Measurements from ENCODE around the gene HK1.

Gene HK1

GRCh38 chr10:69345402-69345801, 67.1 kb downstream of the HK1 start:
- H3K9ac ChIP-seq (ENCODE audit: low read depth, low read length, poor library complexity) = no peak overlapping the region
- no peak for DNase-seq (ENCODE audit: low spot score)
- H2BK15ac ChIP-seq (ENCODE audit: low read length) = no peak overlapping the region
- peak overlapping the region; percentile 70 for H3K23ac ChIP-seq (ENCODE audit: low read depth, low read length, poor library complexity)
- H3K4ac ChIP-seq (ENCODE audit: low read length) = no peak overlapping the region
- no peak overlapping the region for H3K14ac ChIP-seq (ENCODE audit: low read length)
- no peaks in the 10 kb centered on the region for H3K27me3 ChIP-seq (ENCODE audit: control insufficient read depth in 3 of 3, insufficient read depth in 3 of 3, low read depth in 1 of 3, low read length in 3 of 3)
- H4K8ac ChIP-seq (ENCODE audit: low read depth, low read length) = no peak overlapping the region
- H3K27ac ChIP-seq (replicated peaks; ENCODE audit: low read length) = no peak overlapping the region
- H2AFZ ChIP-seq (ENCODE audit: low read length) = no peak overlapping the region
- no peak overlapping the region for H3K4me2 ChIP-seq (ENCODE audit: insufficient read depth, low read length, poor library complexity, severe bottlenecking)
- no peak overlapping the region for H2BK120ac ChIP-seq (ENCODE audit: low read depth, low read length)
- H3K4me3 ChIP-seq (ENCODE audit: low read length in 2 of 2) = peak overlapping the region in 1 of 2 donors; percentile 49
- H2BK12ac ChIP-seq (ENCODE audit: low read length) = no peak overlapping the region
- peaks cover 1 to 5% of the 10 kb centered on the region in 2 donors for H3K4me1 ChIP-seq (ENCODE audit: control insufficient read depth in 2 of 2, insufficient read depth in 1 of 2, low read depth in 1 of 2, low read length in 2 of 2)
- H3K18ac ChIP-seq (ENCODE audit: low read length) = no peak overlapping the region
- peaks cover 3% of the 10 kb centered on the region for H3K79me1 ChIP-seq (ENCODE audit: low read depth, low read length)
- no peak overlapping the region for H2BK5ac ChIP-seq (ENCODE audit: low read length)
- H3K36me3 ChIP-seq (replicated peaks in 1 of 2; ENCODE audit: control insufficient read depth in 2 of 2, insufficient read depth in 2 of 2, low read length in 2 of 2) = peaks cover 0 to 11% of the 10 kb centered on the region in 2 donors
- H2AK5ac ChIP-seq (ENCODE audit: low read depth, low read length) = no peak overlapping the region
- H3K9me3 ChIP-seq (replicated peaks in 1 of 2; ENCODE audit: control insufficient read depth in 2 of 2, insufficient read depth in 1 of 2, low read depth in 1 of 2, low read length in 2 of 2) = no peaks in the 10 kb centered on the region
- WGBS, 2 donors (ENCODE audit: extremely low coverage in 2 of 2, insufficient read length in 2 of 2, insufficient replicate concordance in 1 of 2) = no CpG with 5 or more reads among the region's 2 CpGs
- H4K91ac ChIP-seq (ENCODE audit: low read depth, low read length, poor library complexity) = no peak overlapping the region

GRCh38 chr10:69345890-69346474, 67.7 kb downstream of the HK1 start:
- Histone ChIP-seq H3K4me2 (ENCODE audit: insufficient read depth, low read length, poor library complexity, severe bottlenecking) (no peak overlapping the region), H3K79me1 (ENCODE audit: low read depth, low read length) (peaks cover 3% of the 10 kb centered on the region), H2BK12ac (ENCODE audit: low read length) (no peak overlapping the region), H3K18ac (ENCODE audit: low read length) (no peak overlapping the region), H3K9ac (ENCODE audit: low read depth, low read length, poor library complexity) (no peak overlapping the region), H2AFZ (ENCODE audit: low read length) (no peak overlapping the region), H2BK5ac (ENCODE audit: low read length) (no peak overlapping the region), H4K8ac (ENCODE audit: low read depth, low read length) (no peak overlapping the region), H3K4me1 (ENCODE audit: control insufficient read depth in 2 of 2, insufficient read depth in 1 of 2, low read depth in 1 of 2, low read length in 2 of 2) (peaks cover 1 to 5% of the 10 kb centered on the region in 2 donors), H2AK5ac (ENCODE audit: low read depth, low read length) (no peak overlapping the region), H3K14ac (ENCODE audit: low read length) (no peak overlapping the region), H3K27ac (replicated peaks; ENCODE audit: low read length) (no peak overlapping the region), H2BK15ac (ENCODE audit: low read length) (no peak overlapping the region), H3K23ac (ENCODE audit: low read depth, low read length, poor library complexity) (no peak overlapping the region), H3K4me3 (ENCODE audit: low read length in 2 of 2) (no peak overlapping the region), H3K36me3 (replicated peaks in 1 of 2; ENCODE audit: control insufficient read depth in 2 of 2, insufficient read depth in 2 of 2, low read length in 2 of 2) (peaks cover 0 to 11% of the 10 kb centered on the region in 2 donors), H2BK120ac (ENCODE audit: low read depth, low read length) (no peak overlapping the region), H3K9me3 (replicated peaks in 1 of 2; ENCODE audit: control insufficient read depth in 2 of 2, insufficient read depth in 1 of 2, low read depth in 1 of 2, low read length in 2 of 2) (no peaks in the 10 kb centered on the region), H4K91ac (ENCODE audit: low read depth, low read length, poor library complexity) (no peak overlapping the region), H3K27me3 (ENCODE audit: control insufficient read depth in 3 of 3, insufficient read depth in 3 of 3, low read depth in 1 of 3, low read length in 3 of 3) (no peaks in the 10 kb centered on the region), H3K4ac (ENCODE audit: low read length) (no peak overlapping the region)
- no CpG with 5 or more reads among the region's 8 CpGs for WGBS, 2 donors (ENCODE audit: extremely low coverage in 2 of 2, insufficient read length in 2 of 2, insufficient replicate concordance in 1 of 2)
- no peak for DNase-seq (ENCODE audit: low spot score)

- no peak overlapping the region for H3K4ac ChIP-seq (ENCODE audit: low read length)
- H3K9ac ChIP-seq (ENCODE audit: low read depth, low read length, poor library complexity) = no peak overlapping the region
- no peak overlapping the region for H2BK120ac ChIP-seq (ENCODE audit: low read depth, low read length)
- peaks cover 0 to 11% of the 10 kb centered on the region in 2 donors for H3K36me3 ChIP-seq (replicated peaks in 1 of 2; ENCODE audit: control insufficient read depth in 2 of 2, insufficient read depth in 2 of 2, low read length in 2 of 2)
- no peak overlapping the region for H2AFZ ChIP-seq (ENCODE audit: low read length)
- no peak overlapping the region for H4K8ac ChIP-seq (ENCODE audit: low read depth, low read length)
- no peak overlapping the region for H3K4me2 ChIP-seq (ENCODE audit: insufficient read depth, low read length, poor library complexity, severe bottlenecking)
- H2BK5ac ChIP-seq (ENCODE audit: low read length) = no peak overlapping the region
- H3K27me3 ChIP-seq (ENCODE audit: control insufficient read depth in 3 of 3, insufficient read depth in 3 of 3, low read depth in 1 of 3, low read length in 3 of 3) = no peaks in the 10 kb centered on the region
- H2BK15ac ChIP-seq (ENCODE audit: low read length) = no peak overlapping the region
- no peak overlapping the region for H3K27ac ChIP-seq (replicated peaks; ENCODE audit: low read length)
- no peak overlapping the region for H4K91ac ChIP-seq (ENCODE audit: low read depth, low read length, poor library complexity)
- no peak overlapping the region for H3K23ac ChIP-seq (ENCODE audit: low read depth, low read length, poor library complexity)
- no CpG with 5 or more reads among the region's 5 CpGs for WGBS, 2 donors (ENCODE audit: extremely low coverage in 2 of 2, insufficient read length in 2 of 2, insufficient replicate concordance in 1 of 2)
- H2BK12ac ChIP-seq (ENCODE audit: low read length) = no peak overlapping the region
- H3K9me3 ChIP-seq (replicated peaks in 1 of 2; ENCODE audit: control insufficient read depth in 2 of 2, insufficient read depth in 1 of 2, low read depth in 1 of 2, low read length in 2 of 2) = no peaks in the 10 kb centered on the region
- no peak overlapping the region for H3K18ac ChIP-seq (ENCODE audit: low read length)
- H3K79me1 ChIP-seq (ENCODE audit: low read depth, low read length) = peaks cover 3% of the 10 kb centered on the region
- no peak for DNase-seq (ENCODE audit: low spot score)
- H3K4me1 ChIP-seq (ENCODE audit: control insufficient read depth in 2 of 2, insufficient read depth in 1 of 2, low read depth in 1 of 2, low read length in 2 of 2) = peaks cover 1 to 5% of the 10 kb centered on the region in 2 donors
- H3K14ac ChIP-seq (ENCODE audit: low read length) = no peak overlapping the region
- H3K4me3 ChIP-seq (ENCODE audit: low read length in 2 of 2) = no peak overlapping the region
- no peak overlapping the region for H2AK5ac ChIP-seq (ENCODE audit: low read depth, low read length)
These were observed 68.5 kb downstream of the HK1 start for GRCh38 chr10:69346776-69347175.

GRCh38 chr10:69348816-69349541, 70.7 kb downstream of the HK1 start:
- WGBS, 2 donors (ENCODE audit: extremely low coverage in 2 of 2, insufficient read length in 2 of 2, insufficient replicate concordance in 1 of 2) = no CpG with 5 or more reads among the region's 10 CpGs
- no peak overlapping the region for H3K4ac ChIP-seq (ENCODE audit: low read length)

More at GRCh38 chr10:69348816-69349541, 70.7 kb downstream of the HK1 start:
- Histone ChIP-seq H2AK5ac (ENCODE audit: low read depth, low read length) (no peak overlapping the region), H3K9ac (ENCODE audit: low read depth, low read length, poor library complexity) (no peak overlapping the region), H3K23ac (ENCODE audit: low read depth, low read length, poor library complexity) (no peak overlapping the region), H3K79me1 (ENCODE audit: low read depth, low read length) (no peaks in the 10 kb centered on the region), H2BK15ac (ENCODE audit: low read length) (no peak overlapping the region), H3K27ac (replicated peaks; ENCODE audit: low read length) (no peak overlapping the region), H3K36me3 (replicated peaks in 1 of 2; ENCODE audit: control insufficient read depth in 2 of 2, insufficient read depth in 2 of 2, low read length in 2 of 2) (peaks cover 0 to 10% of the 10 kb centered on the region in 2 donors), H3K9me3 (replicated peaks in 1 of 2; ENCODE audit: control insufficient read depth in 2 of 2, insufficient read depth in 1 of 2, low read depth in 1 of 2, low read length in 2 of 2) (no peaks in the 10 kb centered on the region), H4K8ac (ENCODE audit: low read depth, low read length) (no peak overlapping the region), H3K18ac (ENCODE audit: low read length) (no peak overlapping the region), H3K27me3 (ENCODE audit: control insufficient read depth in 3 of 3, insufficient read depth in 3 of 3, low read depth in 1 of 3, low read length in 3 of 3) (no peaks in the 10 kb centered on the region), H3K14ac (ENCODE audit: low read length) (no peak overlapping the region), H2AFZ (ENCODE audit: low read length) (no peak overlapping the region), H2BK5ac (ENCODE audit: low read length) (no peak overlapping the region), H3K4me2 (ENCODE audit: insufficient read depth, low read length, poor library complexity, severe bottlenecking) (no peak overlapping the region), H3K4me3 (ENCODE audit: low read length in 2 of 2) (no peak overlapping the region), H3K4me1 (ENCODE audit: control insufficient read depth in 2 of 2, insufficient read depth in 1 of 2, low read depth in 1 of 2, low read length in 2 of 2) (peaks cover 5% of the 10 kb centered on the region in 2 donors), H2BK120ac (ENCODE audit: low read depth, low read length) (no peak overlapping the region), H4K91ac (ENCODE audit: low read depth, low read length, poor library complexity) (no peak overlapping the region), H2BK12ac (ENCODE audit: low read length) (no peak overlapping the region)
- DNase-seq (ENCODE audit: low spot score) = no peak

All from neuronal stem cell (in vitro differentiated cells).